Duodenal mucosa (tissue), 2 donors: ENCODE measurements around the gene CD46.

ENCODE experiments used
- H3K27ac ChIP-seq: one replicate; pipeline ENCODE4 v1.7.0; 2013; ENCODE audit warnings: low read depth, low read length
- H3K27me3 ChIP-seq, 2 donors: one replicate each; pipeline ENCODE4 v1.7.0; 2013; ENCODE audit warnings: low read length in 2 of 2, control low read depth in 1 of 2; ENCODE audit not compliant: insufficient read depth in 2 of 2, control insufficient read depth in 1 of 2
- H3K36me3 ChIP-seq, 2 donors: one replicate each; pipeline ENCODE4 v1.7.0; 2013; ENCODE audit warnings: low read length in 2 of 2, control low read depth in 1 of 2; ENCODE audit not compliant: insufficient read depth in 2 of 2, control insufficient read depth in 1 of 2
- H3K4me1 ChIP-seq, 2 donors: one replicate each; pipeline ENCODE4 v1.7.0; 2013; ENCODE audit warnings: low read length in 2 of 2, control low read depth in 1 of 2; ENCODE audit not compliant: insufficient read depth in 2 of 2, control insufficient read depth in 1 of 2
- H3K4me3 ChIP-seq, 2 donors: one replicate each; pipeline ENCODE4 v1.7.0; 2013; ENCODE audit warnings: low read length in 2 of 2, low read depth in 1 of 2
- H3K9ac ChIP-seq, 2 donors: one replicate each; pipeline ENCODE4 v1.7.0; 2013; ENCODE audit warnings: low read length in 2 of 2, low read depth in 1 of 2
- H3K9me3 ChIP-seq, 2 donors: one replicate each; pipeline ENCODE4 v1.7.0; 2013; ENCODE audit warnings: low read length in 2 of 2, control low read depth in 1 of 2; ENCODE audit not compliant: control insufficient read depth in 1 of 2

CD46 gene

DNA sequence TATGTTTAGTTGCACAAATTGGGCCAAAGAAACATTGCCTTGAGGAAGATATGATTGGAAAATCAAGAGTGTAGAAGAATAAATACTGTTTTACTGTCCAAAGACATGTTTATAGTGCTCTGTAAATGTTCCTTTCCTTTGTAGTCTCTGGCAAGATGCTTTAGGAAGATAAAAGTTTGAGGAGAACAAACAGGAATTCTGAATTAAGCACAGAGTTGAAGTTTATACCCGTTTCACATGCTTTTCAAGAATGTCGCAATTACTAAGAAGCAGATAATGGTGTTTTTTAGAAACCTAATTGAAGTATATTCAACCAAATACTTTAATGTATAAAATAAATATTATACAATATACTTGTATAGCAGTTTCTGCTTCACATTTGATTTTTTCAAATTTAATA, 43.0 kb downstream of the CD46 start:
- Histone ChIP-seq H3K9ac (no peak overlapping the region), H3K9me3 (no peaks in the 10 kb centered on the region), H3K27me3 (no peaks in the 10 kb centered on the region), H3K36me3 (peaks cover 13 to 17% of the 10 kb centered on the region in 2 donors), H3K27ac (no peak overlapping the region), H3K4me1 (peaks cover 5 to 21% of the 10 kb centered on the region in 2 donors), H3K4me3 (no peak overlapping the region)

DNA sequence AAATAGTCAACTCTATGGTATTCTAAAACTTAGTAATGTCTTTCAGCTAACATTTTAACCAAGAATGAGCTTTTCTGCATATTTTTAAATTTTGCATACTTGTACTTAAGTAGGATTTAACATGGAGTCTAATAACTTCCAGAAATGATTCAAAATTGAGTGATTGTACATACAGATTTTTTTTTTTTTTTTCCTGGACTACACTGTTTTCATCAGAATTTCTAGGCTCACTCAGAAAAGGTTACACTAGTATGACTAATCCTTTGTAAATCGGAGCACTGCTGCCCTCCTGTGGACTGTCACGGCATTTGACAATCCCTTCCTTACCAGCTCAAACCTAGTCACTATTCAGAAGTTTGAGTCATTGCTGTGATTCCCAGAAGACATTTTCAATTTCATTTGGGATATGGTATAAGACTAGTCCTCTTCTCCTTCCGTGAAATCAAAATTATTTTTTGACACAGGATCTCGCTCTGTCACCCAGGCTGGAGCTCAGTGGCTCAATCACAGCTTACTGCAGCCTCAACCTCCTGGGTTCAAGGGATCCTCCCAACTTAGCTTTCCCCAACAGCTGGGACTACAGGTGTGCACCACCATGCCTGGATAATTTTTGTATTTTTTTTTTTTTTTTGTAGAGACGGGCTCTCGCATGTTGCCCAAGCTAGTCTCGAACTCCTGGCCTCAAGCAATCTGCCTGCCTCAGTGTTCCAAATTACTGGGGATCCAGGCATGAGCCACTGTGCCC, 45.5 kb downstream of the CD46 start:
- Histone ChIP-seq H3K9me3 (no peaks in the 10 kb centered on the region), H3K27ac (no peak overlapping the region), H3K36me3 (peaks cover 23 to 26% of the 10 kb centered on the region in 2 donors), H3K4me3 (no peak overlapping the region), H3K9ac (no peak overlapping the region), H3K27me3 (no peaks in the 10 kb centered on the region), H3K4me1 (peaks cover 5 to 11% of the 10 kb centered on the region in 2 donors)

- peaks cover 27 to 34% of the 10 kb centered on the region in 2 donors for H3K36me3 ChIP-seq
- no peaks in the 10 kb centered on the region for H3K27me3 ChIP-seq
- H3K27ac ChIP-seq: no peak overlapping the region
- H3K9ac ChIP-seq: no peak overlapping the region
- no peak overlapping the region for H3K4me3 ChIP-seq
- H3K4me1 ChIP-seq: peaks cover 5 to 11% of the 10 kb centered on the region in 2 donors
- H3K9me3 ChIP-seq: no peaks in the 10 kb centered on the region
These were observed 47.0 kb downstream of the CD46 start for GRCh38 chr1:207798847-207799246.

DNA sequence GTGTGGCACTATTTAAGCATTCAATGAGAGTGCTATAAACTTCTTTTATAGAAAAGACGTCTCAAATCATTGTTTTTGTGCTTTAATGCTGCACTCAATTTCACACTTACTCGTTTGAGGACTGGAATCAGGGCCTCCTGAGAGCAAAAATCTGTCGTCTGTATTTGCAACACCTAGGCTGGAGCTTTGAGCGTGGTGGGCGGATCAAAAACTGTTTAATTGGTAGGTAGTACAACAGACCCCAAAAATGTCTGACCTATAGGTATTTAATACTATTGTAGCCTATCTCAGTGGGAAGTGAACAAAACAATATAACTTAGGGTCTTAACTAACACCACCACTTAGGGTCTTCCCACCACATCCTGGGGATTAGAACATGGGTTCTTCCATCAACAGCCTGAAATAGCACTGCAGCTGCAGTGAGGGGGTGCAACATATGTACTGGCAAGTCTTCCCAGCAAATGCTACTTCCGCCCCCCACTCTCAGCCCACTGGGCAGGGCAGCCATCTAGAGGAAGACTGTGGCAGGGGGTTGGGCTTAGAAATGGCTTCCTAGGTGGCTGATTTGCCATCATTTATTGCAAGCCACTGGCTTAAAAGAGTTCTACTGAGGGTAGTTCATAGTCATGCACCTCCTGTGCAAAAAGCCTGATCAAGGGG, 48.3 kb downstream of the CD46 start:
- Histone ChIP-seq H3K27me3 (no peaks in the 10 kb centered on the region), H3K9me3 (no peaks in the 10 kb centered on the region), H3K9ac (no peak overlapping the region), H3K4me3 (no peak overlapping the region), H3K4me1 (peaks cover 5 to 11% of the 10 kb centered on the region in 2 donors), H3K36me3 (peaks cover 27 to 38% of the 10 kb centered on the region in 2 donors), H3K27ac (no peak overlapping the region)

- Histone ChIP-seq H3K27me3 (no peaks in the 10 kb centered on the region), H3K4me3 (no peak overlapping the region), H3K9ac (no peak overlapping the region), H3K9me3 (no peaks in the 10 kb centered on the region), H3K36me3 (peaks cover 41 to 51% of the 10 kb centered on the region in 2 donors), H3K4me1 (peaks cover 16% of the 10 kb centered on the region in 2 donors), H3K27ac (no peak overlapping the region)
These were observed 50.0 kb downstream of the CD46 start for GRCh38 chr1:207801819-207802218.

DNA sequence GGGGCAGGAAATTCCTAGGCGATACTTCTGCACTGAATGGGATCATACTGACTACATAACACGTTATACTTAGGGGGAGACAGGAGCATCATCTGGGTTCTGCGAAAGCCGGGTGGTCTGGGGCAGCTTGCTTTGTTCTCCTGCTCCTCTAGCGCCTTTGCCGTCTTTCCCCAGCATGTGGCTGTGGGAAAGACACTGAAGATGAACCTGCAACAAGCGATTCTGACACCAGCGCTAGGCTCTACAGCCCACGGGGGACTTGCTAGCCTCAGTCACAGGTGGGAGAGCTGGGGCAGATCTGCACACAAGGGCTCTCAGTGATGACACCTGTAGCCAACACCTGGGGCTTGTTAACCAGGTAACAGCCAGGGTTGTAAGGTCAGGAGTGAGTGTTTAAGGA, 51.8 kb downstream of the CD46 start:
- H3K9me3 ChIP-seq: no peaks in the 10 kb centered on the region
- no peak overlapping the region for H3K4me3 ChIP-seq
- H3K4me1 ChIP-seq: peaks cover 29 to 30% of the 10 kb centered on the region in 2 donors
- no peak overlapping the region for H3K9ac ChIP-seq
- no peak overlapping the region for H3K27ac ChIP-seq
- H3K27me3 ChIP-seq: no peaks in the 10 kb centered on the region
- H3K36me3 ChIP-seq: peaks cover 44 to 69% of the 10 kb centered on the region in 2 donors

DNA sequence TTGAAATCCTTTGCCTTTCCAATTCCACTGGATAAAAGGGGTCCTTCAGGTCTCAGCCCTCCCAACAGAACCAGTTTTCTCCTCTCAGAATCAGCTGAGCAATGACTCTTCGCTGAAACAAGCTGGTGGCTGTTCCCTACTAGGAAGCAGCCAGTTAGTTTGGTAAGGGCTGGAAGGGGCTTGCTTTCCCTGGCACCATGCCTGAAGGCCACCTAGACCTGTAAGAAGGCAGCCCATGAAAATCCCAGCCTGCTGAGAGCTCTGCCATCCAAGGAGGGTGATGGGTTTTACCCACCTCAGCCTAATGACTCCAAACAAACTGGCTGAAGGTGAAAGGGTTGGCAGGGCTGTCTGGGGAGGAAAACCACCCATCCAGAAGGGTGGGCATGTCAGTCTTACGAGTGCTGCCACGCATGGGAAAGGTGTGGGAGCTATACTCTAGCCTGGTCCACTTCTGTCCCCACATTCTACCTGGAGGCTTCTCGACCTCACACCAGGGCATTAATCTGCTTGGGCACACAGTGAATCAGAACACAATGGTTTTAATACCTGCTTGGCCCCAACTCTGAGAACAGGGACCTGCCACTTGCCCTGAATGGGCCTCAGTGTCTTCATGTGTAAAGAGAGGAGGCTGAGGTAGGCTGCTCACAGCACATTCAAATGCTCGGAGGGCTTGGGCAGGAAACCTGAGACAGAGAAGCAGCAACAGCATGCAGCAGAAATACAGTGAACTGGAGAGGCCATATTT, 53.0 kb downstream of the CD46 start:
- H3K27me3 ChIP-seq: no peaks in the 10 kb centered on the region
- no peaks in the 10 kb centered on the region for H3K9me3 ChIP-seq
- no peak overlapping the region for H3K9ac ChIP-seq
- H3K4me1 ChIP-seq: peaks cover 40% of the 10 kb centered on the region in 2 donors
- no peak overlapping the region for H3K4me3 ChIP-seq
- no peak overlapping the region for H3K27ac ChIP-seq
- peaks cover 50 to 81% of the 10 kb centered on the region in 2 donors for H3K36me3 ChIP-seq

DNA sequence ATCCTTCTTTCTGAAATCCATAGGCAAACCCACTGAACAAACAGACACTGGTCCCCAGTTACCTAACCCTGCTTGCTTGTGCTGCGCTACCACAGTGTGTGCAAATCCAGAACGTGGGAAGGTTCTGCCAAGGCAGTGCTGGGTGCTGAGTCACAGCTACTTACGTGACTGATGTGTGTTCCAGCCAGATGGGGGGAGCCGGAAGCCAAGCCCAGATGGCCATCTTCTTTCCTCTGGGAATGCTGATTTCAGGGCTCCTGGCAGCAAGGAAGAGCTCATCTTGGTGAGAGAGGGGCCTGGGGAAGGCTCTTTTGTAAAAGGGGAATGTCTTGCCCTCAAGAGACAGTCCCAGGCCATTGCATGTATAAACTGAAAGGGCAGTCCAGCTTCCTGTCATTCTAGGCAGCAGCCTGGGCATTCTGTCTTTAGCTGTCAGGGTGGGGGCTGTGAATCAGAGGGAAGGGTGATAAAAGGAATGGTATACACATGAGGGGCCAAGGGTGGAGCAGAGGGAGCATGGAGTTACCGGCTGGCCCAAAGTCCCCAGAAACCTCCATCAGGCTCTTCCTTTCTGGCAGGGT, 54.1 kb downstream of the CD46 start:
- Histone ChIP-seq H3K27me3 (no peaks in the 10 kb centered on the region), H3K36me3 (peaks cover 59 to 91% of the 10 kb centered on the region in 2 donors), H3K27ac (no peak overlapping the region), H3K4me1 (peaks cover 48 to 50% of the 10 kb centered on the region in 2 donors), H3K9me3 (no peaks in the 10 kb centered on the region), H3K9ac (no peak overlapping the region), H3K4me3 (no peak overlapping the region)

GRCh38 chr1:207806531-207807325, 54.9 kb downstream of the CD46 start:
- H3K9ac ChIP-seq: peak overlapping the region in 1 of 2 donors; percentile 13
- H3K27ac ChIP-seq: peak overlapping the region; percentile 12
- H3K27me3 ChIP-seq: no peaks in the 10 kb centered on the region
- peaks cover 48 to 51% of the 10 kb centered on the region in 2 donors for H3K4me1 ChIP-seq
- H3K36me3 ChIP-seq: peaks cover 54 to 92% of the 10 kb centered on the region in 2 donors
- H3K9me3 ChIP-seq: no peaks in the 10 kb centered on the region
- H3K4me3 ChIP-seq: peak overlapping the region in 1 of 2 donors; percentile 21
